Measurements from ENCODE around the gene UNC5B. TPM values are rescaled to one million over a fixed set of nuclear protein-coding genes. Genes with fewer than 3 reads are reported as not detected.

The UNC5B gene
- total and polyA plus RNA-seq, 4 donors: 10.7 to 43.9 (median 23.5) TPM

GRCh38 chr10:71257319-71257997 is 45.1 kb downstream of the UNC5B start:
- H3K27ac ChIP-seq (ENCODE audit: low read depth, low read length): no peak overlapping the region
- DNase-seq (ENCODE audit: low read depth in 4 of 6, low spot score in 6 of 6): no peak
- H3K36me3 ChIP-seq (ENCODE audit: control insufficient read depth, insufficient read depth, low read length): no peaks in the 10 kb centered on the region
- H3K27me3 ChIP-seq (ENCODE audit: control insufficient read depth, insufficient read depth, low read length): no peaks in the 10 kb centered on the region
- no peaks in the 10 kb centered on the region for H3K9me3 ChIP-seq (ENCODE audit: control insufficient read depth, insufficient read depth, low read length)
- H3K4me3 ChIP-seq (ENCODE audit: low read depth, low read length): no peak overlapping the region
- WGBS (ENCODE audit: insufficient coverage): 95% methylated on average over 8 of the region's 11 CpGs
- H3K4me1 ChIP-seq (ENCODE audit: control insufficient read depth, insufficient read depth, low read length): peaks cover 81% of the 10 kb centered on the region

- DNase-seq (ENCODE audit: low read depth in 4 of 6, low spot score in 6 of 6): no peak
- Histone ChIP-seq H3K27ac (ENCODE audit: low read depth, low read length) (no peak overlapping the region), H3K9me3 (ENCODE audit: control insufficient read depth, insufficient read depth, low read length) (no peaks in the 10 kb centered on the region), H3K4me1 (ENCODE audit: control insufficient read depth, insufficient read depth, low read length) (peaks cover 82% of the 10 kb centered on the region), H3K4me3 (ENCODE audit: low read depth, low read length) (no peak overlapping the region), H3K27me3 (ENCODE audit: control insufficient read depth, insufficient read depth, low read length) (no peaks in the 10 kb centered on the region), H3K36me3 (ENCODE audit: control insufficient read depth, insufficient read depth, low read length) (no peaks in the 10 kb centered on the region)
- WGBS (ENCODE audit: insufficient coverage): 96% methylated on average over 4 of the region's 4 CpGs
These were observed 45.7 kb downstream of the UNC5B start for GRCh38 chr10:71258046-71258445.

GRCh38 chr10:71258446-71259145 is 46.2 kb downstream of the UNC5B start:
- no peak for DNase-seq (ENCODE audit: low read depth in 4 of 6, low spot score in 6 of 6)
- H3K27me3 ChIP-seq (ENCODE audit: control insufficient read depth, insufficient read depth, low read length): no peaks in the 10 kb centered on the region
- 92% methylated on average over 7 of the region's 9 CpGs for WGBS (ENCODE audit: insufficient coverage)
- peaks cover 82% of the 10 kb centered on the region for H3K4me1 ChIP-seq (ENCODE audit: control insufficient read depth, insufficient read depth, low read length)
- H3K4me3 ChIP-seq (ENCODE audit: low read depth, low read length): no peak overlapping the region
- H3K36me3 ChIP-seq (ENCODE audit: control insufficient read depth, insufficient read depth, low read length): no peaks in the 10 kb centered on the region
- no peak overlapping the region for H3K27ac ChIP-seq (ENCODE audit: low read depth, low read length)
- no peaks in the 10 kb centered on the region for H3K9me3 ChIP-seq (ENCODE audit: control insufficient read depth, insufficient read depth, low read length)

- Histone ChIP-seq H3K27ac (ENCODE audit: low read depth, low read length) (no peak overlapping the region), H3K4me1 (ENCODE audit: control insufficient read depth, insufficient read depth, low read length) (peaks cover 78% of the 10 kb centered on the region), H3K36me3 (ENCODE audit: control insufficient read depth, insufficient read depth, low read length) (no peaks in the 10 kb centered on the region), H3K4me3 (ENCODE audit: low read depth, low read length) (no peak overlapping the region), H3K9me3 (ENCODE audit: control insufficient read depth, insufficient read depth, low read length) (no peaks in the 10 kb centered on the region), H3K27me3 (ENCODE audit: control insufficient read depth, insufficient read depth, low read length) (no peaks in the 10 kb centered on the region)
- WGBS (ENCODE audit: insufficient coverage): no CpG with 5 or more reads among the region's 7 CpGs
- DNase-seq (ENCODE audit: low read depth in 4 of 6, low spot score in 6 of 6): no peak
These were observed 46.9 kb downstream of the UNC5B start for GRCh38 chr10:71259282-71259681.

GRCh38 chr10:71259815-71260501 is 47.6 kb downstream of the UNC5B start:
- 53% methylated on average over 7 of the region's 13 CpGs for WGBS (ENCODE audit: insufficient coverage)
- Histone ChIP-seq H3K27me3 (ENCODE audit: control insufficient read depth, insufficient read depth, low read length) (no peaks in the 10 kb centered on the region), H3K4me3 (ENCODE audit: low read depth, low read length) (no peak overlapping the region), H3K9me3 (ENCODE audit: control insufficient read depth, insufficient read depth, low read length) (no peaks in the 10 kb centered on the region), H3K4me1 (ENCODE audit: control insufficient read depth, insufficient read depth, low read length) (peaks cover 74% of the 10 kb centered on the region), H3K36me3 (ENCODE audit: control insufficient read depth, insufficient read depth, low read length) (no peaks in the 10 kb centered on the region), H3K27ac (ENCODE audit: low read depth, low read length) (peak overlapping the region; percentile 60)
- no peak for DNase-seq (ENCODE audit: low read depth in 4 of 6, low spot score in 6 of 6)

GRCh38 chr10:71260622-71261325 is 48.4 kb downstream of the UNC5B start:
- Histone ChIP-seq H3K27me3 (ENCODE audit: control insufficient read depth, insufficient read depth, low read length) (no peaks in the 10 kb centered on the region), H3K9me3 (ENCODE audit: control insufficient read depth, insufficient read depth, low read length) (no peaks in the 10 kb centered on the region), H3K4me3 (ENCODE audit: low read depth, low read length) (no peak overlapping the region), H3K27ac (ENCODE audit: low read depth, low read length) (peak overlapping the region; percentile 60), H3K4me1 (ENCODE audit: control insufficient read depth, insufficient read depth, low read length) (peaks cover 75% of the 10 kb centered on the region), H3K36me3 (ENCODE audit: control insufficient read depth, insufficient read depth, low read length) (no peaks in the 10 kb centered on the region)
- WGBS (ENCODE audit: insufficient coverage): 30% methylated on average over 13 of the region's 13 CpGs
- DNase-seq (ENCODE audit: low read depth in 4 of 6, low spot score in 6 of 6): peak in 2 of 6 donors; percentile 77 to 81

GRCh38 chr10:71262027-71262426 is 49.7 kb downstream of the UNC5B start:
- H3K4me1 ChIP-seq (ENCODE audit: control insufficient read depth, insufficient read depth, low read length): peaks cover 73% of the 10 kb centered on the region
- no peaks in the 10 kb centered on the region for H3K36me3 ChIP-seq (ENCODE audit: control insufficient read depth, insufficient read depth, low read length)
- DNase-seq (ENCODE audit: low read depth in 4 of 6, low spot score in 6 of 6): peak in 2 of 6 donors; percentile 40 to 87
- H3K27ac ChIP-seq (ENCODE audit: low read depth, low read length): no peak overlapping the region
- no peaks in the 10 kb centered on the region for H3K9me3 ChIP-seq (ENCODE audit: control insufficient read depth, insufficient read depth, low read length)
- 40% methylated on average over 1 of the region's 8 CpGs for WGBS (ENCODE audit: insufficient coverage)
- no peaks in the 10 kb centered on the region for H3K27me3 ChIP-seq (ENCODE audit: control insufficient read depth, insufficient read depth, low read length)
- no peak overlapping the region for H3K4me3 ChIP-seq (ENCODE audit: low read depth, low read length)

GRCh38 chr10:71262817-71263216 is 50.4 kb downstream of the UNC5B start:
- no peaks in the 10 kb centered on the region for H3K9me3 ChIP-seq (ENCODE audit: control insufficient read depth, insufficient read depth, low read length)
- peaks cover 73% of the 10 kb centered on the region for H3K4me1 ChIP-seq (ENCODE audit: control insufficient read depth, insufficient read depth, low read length)
- no peak overlapping the region for H3K4me3 ChIP-seq (ENCODE audit: low read depth, low read length)
- no peak for DNase-seq (ENCODE audit: low read depth in 4 of 6, low spot score in 6 of 6)
- no peaks in the 10 kb centered on the region for H3K27me3 ChIP-seq (ENCODE audit: control insufficient read depth, insufficient read depth, low read length)
- H3K27ac ChIP-seq (ENCODE audit: low read depth, low read length): no peak overlapping the region
- H3K36me3 ChIP-seq (ENCODE audit: control insufficient read depth, insufficient read depth, low read length): no peaks in the 10 kb centered on the region
- WGBS (ENCODE audit: insufficient coverage): 68% methylated on average over 3 of the region's 5 CpGs

GRCh38 chr10:71263376-71263775 is 51.0 kb downstream of the UNC5B start:
- WGBS (ENCODE audit: insufficient coverage): 60% methylated on average over 6 of the region's 9 CpGs
- H3K36me3 ChIP-seq (ENCODE audit: control insufficient read depth, insufficient read depth, low read length): no peaks in the 10 kb centered on the region
- peak overlapping the region; percentile 25 for H3K27ac ChIP-seq (ENCODE audit: low read depth, low read length)
- DNase-seq (ENCODE audit: low read depth in 4 of 6, low spot score in 6 of 6): no peak
- no peaks in the 10 kb centered on the region for H3K27me3 ChIP-seq (ENCODE audit: control insufficient read depth, insufficient read depth, low read length)
- H3K4me1 ChIP-seq (ENCODE audit: control insufficient read depth, insufficient read depth, low read length): peaks cover 74% of the 10 kb centered on the region
- no peak overlapping the region for H3K4me3 ChIP-seq (ENCODE audit: low read depth, low read length)
- H3K9me3 ChIP-seq (ENCODE audit: control insufficient read depth, insufficient read depth, low read length): no peaks in the 10 kb centered on the region

Data from spinal cord (tissue), 10 donors.